Measurements from ENCODE around the gene NUFIP1.
"Not testable (repeated sequence)": the region's sequence is repeated elsewhere in the genome, so short reads cannot be mapped to it uniquely, and the experiment has no call there.

NUFIP1 gene

DNA sequence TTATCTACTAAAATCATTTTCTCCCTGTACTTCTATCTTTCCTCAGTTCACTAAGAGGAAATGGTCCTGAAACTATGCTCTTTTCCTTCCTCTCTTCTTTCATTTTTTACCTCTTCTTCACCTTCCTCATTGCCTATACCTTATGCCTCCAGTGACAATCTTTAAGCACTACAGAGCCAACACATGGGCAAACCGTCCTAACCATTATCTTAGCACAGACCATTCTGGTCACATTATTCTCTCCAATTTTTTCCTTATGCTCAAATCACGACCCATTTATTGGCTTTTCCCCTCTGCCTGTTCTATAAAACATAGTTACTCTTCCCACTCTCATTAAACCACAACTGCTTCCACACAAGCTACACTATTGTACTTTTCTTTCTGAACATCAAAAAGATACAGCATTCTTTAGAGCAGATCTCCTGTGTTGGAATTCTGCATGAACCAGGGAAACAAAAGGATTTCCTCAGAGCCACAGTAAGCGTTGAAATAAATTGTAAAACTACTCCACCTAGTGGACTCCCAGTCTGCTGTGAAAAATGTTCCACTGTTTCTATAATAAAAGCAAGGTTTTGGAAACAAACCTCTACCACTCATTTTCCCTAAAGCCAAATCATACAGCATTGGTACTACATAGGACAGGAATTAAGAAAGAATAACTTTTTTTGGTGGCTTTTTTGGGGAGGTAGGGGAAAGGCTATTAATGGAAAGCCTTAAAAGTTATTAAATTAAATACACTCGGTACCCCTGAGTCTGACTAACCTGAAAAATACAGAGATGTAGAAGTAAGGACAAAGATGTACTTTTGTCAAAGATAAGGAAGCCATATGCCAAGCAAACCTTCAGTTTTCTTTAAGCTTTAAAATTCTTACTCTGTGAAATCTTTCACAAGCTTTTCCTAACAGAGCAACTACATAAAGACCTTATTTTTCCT lies 19.5 kb downstream of the NUFIP1 start:
- no peak for DNase-seq

DNA sequence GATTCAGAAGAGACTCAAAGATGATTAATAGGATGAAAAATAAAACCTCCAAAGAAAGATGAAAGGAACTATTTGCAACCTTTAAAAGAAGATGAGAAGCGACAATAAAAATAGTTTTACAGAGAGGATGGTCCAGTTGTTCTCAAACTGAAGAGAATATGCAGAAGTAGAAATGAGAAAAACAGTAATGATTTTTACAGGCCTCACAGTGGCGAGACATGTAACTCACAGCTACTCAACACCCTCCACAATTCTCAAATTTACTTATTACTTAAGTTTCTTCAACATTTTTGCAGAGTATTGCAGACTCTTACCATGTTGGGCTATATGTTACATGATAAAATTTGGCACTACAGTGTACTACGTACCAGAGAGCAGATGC lies 20.8 kb downstream of the NUFIP1 start:
- no peak for DNase-seq

DNA sequence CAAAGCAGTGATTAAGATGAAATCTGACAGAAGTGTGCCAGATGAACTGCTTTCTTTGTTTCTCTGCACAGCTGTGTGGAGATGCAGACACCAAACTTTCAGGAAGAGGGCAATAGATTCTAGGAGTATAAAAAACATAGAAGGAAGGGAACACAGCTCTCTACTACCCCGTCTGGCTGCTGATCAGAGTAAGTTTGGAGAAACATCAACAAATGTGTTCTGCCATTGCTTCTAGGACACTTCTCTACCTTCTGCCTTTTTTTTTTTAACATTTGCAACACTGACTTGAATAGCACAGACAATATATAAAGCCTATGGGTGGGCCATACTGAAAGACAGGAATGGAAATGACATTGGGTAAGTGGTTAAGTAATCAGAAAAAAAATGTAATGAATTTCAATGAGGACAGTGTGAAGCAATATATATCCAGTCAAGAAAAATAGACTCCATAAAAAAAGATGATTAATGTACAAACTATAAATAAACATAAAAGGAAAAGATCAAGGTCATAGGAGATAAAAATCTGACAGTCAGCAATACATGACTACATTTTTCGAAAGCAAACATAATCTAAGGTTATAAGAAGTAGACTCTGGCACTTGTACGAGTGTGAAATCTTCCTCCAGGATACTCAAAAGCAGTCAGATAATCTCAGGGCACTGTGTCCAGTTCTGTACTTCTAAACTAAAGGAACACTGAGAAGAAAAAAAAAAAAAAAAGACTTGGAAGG lies 21.4 kb downstream of the NUFIP1 start:
- DNase-seq, result no peak

DNA sequence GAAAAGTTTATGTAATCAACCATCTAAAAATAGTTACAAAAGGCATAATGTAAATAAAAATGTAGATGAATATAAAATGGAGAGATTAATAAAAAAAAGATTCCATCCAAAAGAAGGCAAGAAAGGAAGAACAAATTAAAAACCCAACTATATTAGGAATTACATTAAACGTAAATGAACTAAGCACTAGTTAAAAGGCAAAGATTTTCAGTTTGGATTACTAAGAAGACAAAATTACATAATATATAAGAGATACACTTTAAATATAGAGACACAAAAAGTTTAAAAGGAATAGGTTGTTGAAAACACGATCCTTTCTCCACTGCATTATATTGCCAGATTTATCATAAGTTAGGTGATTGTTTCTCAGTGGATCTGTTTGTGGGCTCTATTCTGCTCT lies 27.3 kb downstream of the NUFIP1 start:
- no peak for DNase-seq

DNA sequence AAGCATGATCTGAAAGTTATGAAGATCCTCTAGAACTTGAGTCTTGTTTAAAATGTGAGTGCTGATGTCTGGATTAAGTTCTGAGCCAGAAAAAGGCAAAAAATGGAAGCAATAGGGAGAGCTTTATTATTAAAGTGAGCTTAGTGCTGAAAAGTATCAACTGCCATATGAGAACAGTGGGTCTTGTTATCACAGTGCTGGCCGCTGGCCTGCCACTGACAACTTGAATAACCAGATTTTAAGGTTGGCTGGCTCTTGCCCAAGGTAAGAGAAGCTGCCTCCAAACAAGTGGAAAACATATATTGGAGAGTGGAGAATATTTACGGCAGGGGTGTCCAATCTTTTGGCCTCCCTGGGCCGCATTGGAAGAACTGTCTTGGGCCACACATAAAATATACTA lies 33.9 kb downstream of the NUFIP1 start:
- no peak for DNase-seq

DNA sequence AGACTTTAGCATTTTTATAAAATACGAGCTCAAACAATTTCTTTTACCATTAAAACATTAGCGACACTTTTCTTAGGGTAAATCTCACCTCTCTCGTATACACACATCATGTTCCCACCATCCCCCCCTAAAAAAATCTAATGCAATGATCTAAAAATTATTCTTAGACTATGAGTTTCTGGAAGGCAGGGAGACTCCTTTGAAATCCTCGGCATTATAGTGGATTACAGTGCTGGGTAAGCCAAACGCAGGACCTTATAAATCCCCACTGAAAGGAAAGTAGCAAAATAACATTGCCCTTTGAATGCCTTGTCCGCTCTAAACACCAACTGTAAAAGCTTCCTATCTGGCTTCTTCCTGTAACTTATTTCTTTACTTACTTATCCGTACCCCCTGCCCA lies 35.0 kb downstream of the NUFIP1 start:
- no peak for DNase-seq

DNA sequence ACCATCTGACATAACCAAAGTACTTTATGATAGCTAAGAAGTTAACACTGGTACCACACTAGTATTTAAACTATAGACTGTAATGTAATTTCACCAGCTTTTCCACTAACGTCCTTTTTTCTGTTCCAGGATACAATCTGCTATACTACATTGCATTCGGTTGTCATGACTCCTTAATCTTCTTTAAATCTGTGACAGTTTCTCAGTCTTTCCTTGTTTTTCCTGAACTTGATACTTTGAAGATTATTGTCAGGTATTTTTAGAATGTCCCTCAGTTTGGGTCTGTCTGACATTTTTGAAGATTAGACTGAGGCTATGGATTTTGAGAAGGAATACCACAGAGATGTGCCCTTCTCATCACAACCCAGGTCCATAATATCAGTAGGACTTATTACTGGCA lies 36.6 kb downstream of the NUFIP1 start:
- DNase-seq, result no peak

DNA sequence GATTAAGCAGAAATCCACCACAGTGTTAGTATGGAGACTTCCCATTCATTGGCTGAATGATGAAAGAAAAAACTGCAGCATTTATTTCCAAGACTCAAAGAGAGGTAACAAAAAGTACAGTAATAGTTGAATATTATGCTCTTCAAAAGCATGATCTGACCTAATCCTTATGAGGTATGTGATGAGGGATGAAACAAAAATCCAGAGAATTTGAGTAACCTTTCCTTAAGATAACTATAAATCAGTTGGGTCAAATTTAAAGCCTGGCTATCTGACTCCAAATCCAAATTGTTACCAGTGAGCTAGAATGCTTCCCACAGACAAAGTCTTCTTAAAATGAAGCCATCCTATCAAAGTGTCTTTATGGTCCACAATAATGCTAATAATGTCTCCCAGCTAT lies 38.1 kb downstream of the NUFIP1 start:
- no peak for DNase-seq

DNA sequence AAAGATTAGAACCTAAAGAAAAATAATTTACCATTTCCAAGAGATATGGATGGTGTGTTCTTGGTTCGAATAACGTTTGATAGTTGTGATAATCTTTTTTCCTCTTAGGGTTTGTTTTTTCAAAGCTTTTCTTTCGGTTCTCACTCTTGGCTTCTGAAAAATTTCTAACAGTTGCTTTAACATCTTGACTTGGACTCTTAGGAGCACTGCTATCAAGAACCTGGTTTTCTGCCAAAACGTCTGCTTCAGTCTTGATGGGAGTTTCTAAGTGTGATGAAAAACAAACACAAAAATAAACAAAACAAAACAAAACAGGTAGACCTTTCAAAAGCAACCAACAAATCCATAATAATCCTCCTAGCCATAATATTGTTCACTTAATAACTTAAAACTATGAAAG lies 45.9 kb downstream of the NUFIP1 start:
- not testable (repeated sequence) for DNase-seq

DNA sequence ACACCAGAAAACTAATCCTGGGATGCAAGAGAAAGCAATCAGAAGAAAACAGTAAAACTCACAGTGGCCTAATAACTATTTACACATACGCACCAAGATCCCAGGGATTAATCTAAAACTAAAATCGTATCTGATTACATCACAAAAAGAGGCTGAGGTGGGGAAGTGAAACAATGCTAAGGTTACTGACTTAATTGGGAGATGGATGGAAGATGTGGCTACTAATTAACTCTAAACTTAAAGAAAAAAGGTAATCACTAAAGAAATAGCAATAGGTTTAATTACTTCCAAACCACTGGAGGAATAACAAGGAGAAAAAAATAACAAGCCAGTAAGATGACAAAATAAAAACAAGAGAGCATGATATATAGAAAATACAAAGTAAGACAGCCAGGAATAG lies 50.4 kb downstream of the NUFIP1 start:
- DNase-seq, result no peak

DNA sequence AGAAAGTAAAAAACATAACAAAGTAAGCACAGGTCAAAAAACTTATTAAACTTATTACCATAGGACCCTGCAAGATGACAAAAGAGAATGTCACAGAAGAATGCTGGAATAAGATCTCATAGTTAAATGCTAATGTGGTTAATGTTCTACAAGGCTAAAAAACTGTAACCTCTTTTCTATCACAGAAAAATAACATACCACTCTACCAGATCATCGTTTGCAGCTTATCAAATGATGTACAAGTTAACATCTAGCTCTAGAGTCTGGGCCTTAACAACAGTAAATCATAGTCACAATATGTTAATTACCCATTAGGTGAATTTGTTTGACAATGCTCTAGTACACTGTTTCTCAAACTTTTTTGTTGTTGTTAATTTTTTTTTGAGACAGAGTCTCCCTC lies 53.0 kb downstream of the NUFIP1 start:
- DNase-seq, result no peak

DNA sequence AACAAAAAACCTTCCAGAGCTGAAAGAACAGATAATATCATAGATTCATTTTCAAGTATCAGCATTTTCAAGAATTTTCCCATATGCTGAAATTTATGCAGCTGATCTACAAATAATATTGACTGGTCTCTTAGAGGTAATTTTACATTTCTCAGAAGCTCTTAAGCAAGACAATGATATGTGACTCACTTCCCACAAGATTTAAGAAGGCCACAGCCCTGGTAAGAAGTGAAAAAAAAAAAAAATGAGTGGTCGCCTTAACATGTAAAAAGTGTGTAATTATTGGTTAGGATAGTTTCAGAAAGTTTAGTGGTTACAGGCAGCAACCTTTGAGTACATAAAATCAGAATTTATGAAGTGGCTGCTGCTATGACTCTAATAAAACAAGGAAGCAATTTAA lies 54.5 kb downstream of the NUFIP1 start:
- no peak for DNase-seq

DNA sequence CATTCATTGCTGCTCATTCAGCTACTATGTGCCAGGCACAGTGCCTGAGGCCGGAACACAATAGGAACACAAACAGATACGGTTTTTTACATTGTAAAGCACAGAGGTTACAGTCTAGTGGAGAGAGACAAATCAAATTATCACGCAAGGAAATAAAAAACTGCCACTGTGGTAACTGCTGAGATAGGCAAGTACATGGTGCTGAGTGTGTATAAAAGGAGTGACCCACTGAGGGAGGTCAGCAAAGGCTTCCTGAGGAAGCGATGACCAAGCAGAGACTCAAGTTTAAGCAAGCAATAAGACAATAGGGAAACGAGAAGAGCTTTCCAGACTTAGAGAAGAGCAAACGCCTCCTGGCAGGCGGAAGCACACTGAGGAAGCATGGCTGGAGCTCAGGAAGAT lies 56.4 kb downstream of the NUFIP1 start:
- DNase-seq, result no peak

DNA sequence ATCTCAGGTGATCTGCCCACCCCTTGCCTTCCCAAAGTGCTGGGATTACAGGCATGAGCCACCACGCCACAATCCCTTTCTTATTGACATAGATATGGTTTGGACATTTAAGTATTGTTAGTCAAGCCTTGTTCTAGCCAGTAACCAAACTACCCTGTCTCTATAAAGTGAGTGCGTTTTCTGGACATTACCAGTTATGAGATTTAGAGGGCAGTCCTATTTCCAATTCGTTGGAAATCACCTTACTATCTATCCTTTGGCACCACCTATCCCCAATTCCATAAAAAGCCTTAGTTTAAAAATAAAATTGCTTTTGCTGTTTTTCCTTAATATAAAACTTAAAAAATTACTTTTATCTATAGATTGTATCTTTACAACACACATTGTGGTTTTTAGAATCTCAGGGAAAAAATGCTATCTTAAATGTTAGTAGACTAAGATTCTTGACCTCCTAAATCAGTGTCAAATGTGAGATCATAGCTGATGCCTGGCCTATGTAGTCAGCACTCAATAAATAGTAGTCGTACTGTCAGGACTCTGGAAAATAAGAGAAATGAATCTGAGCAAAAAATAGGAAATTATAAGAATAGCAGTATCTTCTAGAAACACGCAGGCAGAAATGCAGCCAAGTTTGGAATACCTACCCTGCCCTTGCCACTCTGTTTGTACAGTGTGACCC lies 57.0 kb downstream of the NUFIP1 start:
- DNase-seq, result no peak

DNA sequence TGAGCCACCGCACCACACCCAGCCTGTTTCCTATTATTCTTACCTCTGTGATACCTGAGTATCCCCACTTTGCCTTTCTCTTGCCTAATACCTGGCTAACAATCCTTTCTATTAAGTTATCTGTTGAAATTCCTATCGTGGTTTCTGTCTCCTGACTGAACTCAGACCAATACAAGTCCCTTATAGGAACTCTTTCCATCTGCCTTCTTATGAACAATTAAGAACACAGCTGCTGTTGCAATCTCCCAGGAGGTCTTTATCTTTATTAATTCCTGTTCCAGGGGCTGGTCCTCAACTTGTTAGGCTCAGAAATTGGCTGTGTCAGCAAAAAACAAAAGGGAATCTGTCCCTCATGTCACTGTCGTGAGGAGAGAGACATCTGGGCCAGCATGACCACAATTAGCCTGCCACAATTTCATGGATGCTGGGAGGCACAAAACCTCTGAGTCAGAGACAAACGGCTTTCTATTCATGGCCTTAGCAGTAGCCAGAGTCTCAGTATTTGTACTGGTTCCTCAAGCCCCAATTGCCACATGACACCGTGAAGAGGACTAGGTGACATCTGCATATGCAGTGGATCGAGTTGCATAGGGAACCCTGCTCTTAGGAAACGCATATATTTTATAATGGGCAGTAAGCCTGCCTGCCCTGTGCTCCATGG lies 58.2 kb downstream of the NUFIP1 start:
- DNase-seq, result no peak

DNA sequence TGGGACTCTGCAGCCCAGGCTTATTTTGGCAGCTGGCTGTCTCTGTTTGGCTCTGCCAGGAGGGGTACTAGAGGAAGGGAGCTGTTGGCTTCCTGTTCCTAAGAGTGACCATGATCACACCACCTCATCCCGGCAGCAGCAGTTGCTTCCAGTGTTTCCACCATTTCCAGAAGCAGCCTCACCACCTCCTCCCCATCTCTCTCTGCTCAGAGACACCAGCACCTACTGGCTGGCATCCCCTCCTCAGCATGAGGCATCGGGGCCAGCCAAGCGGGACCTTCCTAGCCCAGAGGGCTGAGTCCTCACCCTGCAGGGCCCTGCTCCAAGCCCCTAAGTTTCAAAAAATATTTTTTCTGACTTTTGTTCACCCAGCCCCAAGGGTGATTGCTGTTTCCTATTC lies 59.0 kb downstream of the NUFIP1 start:
- DNase-seq, result no peak

DNA sequence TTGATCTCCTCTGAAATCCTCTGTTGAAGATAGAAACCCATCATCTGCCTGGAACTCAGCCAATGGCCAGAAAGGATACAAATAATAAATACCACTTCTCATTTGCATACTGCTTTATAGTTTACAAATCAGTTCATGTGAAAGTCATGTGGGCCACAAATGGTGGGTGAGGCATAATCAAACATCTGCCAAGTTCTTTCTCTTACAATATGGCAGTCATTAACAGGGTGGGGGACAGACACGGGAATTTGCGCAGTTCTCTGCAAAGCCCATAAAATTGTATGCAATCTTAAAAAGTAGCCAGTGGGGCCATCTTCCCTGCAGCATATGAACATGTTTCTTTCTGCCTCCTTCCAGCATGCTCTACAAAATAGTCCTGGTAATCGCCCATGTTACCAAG lies 59.6 kb downstream of the NUFIP1 start:
- DNase-seq, result no peak

DNA sequence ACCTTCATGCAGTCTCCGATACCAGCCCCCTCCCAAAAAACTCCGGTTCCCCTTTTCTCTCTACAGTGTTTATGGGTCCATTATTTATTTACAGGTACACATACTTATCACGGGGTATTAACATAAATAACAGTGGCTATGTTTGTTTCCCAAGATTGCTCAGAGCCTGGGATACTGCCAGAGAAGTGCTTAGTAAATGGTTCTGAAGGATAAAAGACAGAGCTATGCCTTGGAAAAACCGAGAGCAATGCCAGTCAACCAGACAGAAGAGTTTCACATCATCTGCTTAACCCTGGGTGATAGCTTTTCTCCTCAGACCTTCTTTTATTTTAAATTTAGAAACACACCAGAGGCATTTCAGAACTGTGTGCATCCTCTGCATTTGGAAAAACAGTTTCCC lies 61.3 kb downstream of the NUFIP1 start:
- no peak for DNase-seq

DNA sequence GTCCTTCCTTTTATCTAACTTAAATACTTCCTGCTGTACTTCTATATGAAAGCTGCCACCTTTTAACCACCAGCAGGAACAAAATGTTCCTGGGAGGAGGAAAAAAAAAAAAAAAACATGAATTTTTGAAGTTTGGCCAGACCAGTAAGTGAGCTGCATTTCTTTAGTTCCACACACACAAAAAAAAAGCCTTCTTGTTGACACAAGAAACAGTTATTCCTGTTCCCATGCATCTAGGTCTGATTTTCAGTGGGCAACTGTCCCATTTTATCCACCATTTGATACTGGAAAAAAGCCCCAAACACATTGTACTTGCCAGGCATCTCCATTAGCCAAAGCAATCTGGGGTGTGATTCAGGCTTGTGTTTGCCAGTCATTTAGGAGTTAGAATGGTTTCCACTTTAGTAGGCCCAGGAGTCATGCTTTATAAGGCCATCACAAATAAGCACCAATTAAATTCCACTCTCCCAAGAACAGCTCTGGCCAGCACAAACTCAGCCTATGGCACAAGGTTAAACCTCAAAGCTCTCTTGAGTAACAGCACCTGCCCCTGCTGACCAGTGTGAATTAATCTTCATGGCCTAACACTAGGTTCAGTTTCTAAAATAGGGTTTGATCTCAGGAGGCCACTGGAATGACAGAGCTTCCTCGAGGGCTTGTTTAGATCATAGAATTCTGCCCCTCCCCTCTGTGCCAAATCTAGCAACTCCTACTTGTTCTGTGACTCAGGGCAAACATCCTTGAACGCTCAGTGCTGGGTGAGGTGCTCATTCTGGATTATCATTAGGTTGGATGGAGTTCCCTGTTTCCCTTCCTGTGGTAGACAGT lies 67.1 kb downstream of the NUFIP1 start:
- no peak for DNase-seq

DNA sequence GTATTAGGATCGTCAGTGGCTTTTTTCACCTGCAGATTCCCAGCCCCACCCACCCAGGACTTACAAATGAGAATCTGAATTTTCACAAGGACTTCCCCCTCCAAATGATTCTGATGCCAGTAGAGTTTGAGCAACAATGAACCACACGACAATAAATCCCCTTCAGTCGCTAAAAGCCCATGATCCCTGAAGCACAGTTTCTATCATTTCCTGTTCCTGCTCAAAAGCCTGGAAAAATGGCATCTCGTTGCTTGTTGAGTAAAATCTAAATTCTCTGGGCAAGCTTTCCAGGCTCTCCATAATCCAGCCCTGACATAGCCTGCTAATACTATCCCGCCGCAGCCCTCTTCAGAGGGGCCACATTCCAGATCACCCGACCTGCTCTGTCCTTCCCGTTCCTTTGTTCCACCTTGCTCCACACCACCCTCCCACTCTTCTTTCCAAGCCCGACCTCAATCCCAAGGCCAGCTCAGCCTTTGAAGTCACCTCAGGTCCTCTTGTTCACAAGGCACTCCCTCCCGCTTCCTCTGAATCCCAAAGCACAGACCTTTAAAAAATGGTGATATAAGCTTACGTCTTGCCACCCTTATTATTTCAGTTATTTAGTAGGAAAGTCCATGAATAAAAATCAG lies 67.9 kb downstream of the NUFIP1 start:
- no peak for DNase-seq

DNA sequence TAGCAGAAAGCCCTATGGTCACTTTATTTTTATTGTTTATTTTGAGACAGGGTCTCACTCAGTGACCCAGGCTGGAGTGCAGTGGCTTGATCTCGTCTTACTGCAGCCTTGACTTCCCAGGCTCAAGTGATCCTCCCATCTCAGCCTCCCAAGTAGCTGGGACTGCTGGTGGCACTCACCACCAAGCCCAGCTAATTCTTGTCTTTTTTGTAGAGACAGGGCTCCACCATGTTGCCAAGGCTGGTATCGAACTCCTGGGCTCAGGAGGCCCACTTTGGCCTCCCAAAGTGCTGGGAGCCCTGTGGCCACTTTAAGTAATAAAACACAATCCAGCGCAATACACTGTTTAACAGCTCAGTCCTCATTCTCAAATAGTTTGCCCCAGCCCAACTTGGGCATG lies 69.3 kb downstream of the NUFIP1 start:
- DNase-seq, result no peak

All from effector CD4-positive, alpha-beta T cell (primary cell).